Type B pancreatic cell (in vitro differentiated cells): Measurements from ENCODE around the gene TMC4. TPM values are rescaled to one million over a fixed set of nuclear protein-coding genes. Genes with fewer than 3 reads are reported as not detected.

Experiments
- DNase-seq: peaks from one replicate; pipeline ENCODE4 v3.0.0; 2021; ENCODE audit warnings: mixed read lengths; ENCODE audit not compliant: unreplicated experiment; ENCODE audit errors: extremely low spot score
- H3K27ac Mint-ChIP-seq: 2 replicates; pipeline ENCODE4 v1.8.0; 2021; ENCODE audit warnings: mild to moderate bottlenecking, mixed read lengths
- H3K27me3 Mint-ChIP-seq: 2 replicates; pipeline ENCODE4 v1.8.0; 2021; ENCODE audit warnings: mixed read lengths
- H3K36me3 Mint-ChIP-seq: 2 replicates; pipeline ENCODE4 v1.8.0; 2021; ENCODE audit warnings: mixed read lengths
- H3K4me1 Mint-ChIP-seq: one replicate; pipeline ENCODE4 v1.8.0; 2021; ENCODE audit warnings: mixed read lengths; ENCODE audit not compliant: unreplicated experiment
- H3K4me3 Mint-ChIP-seq: 2 replicates; pipeline ENCODE4 v1.8.0; 2021; ENCODE audit warnings: mild to moderate bottlenecking, mixed read lengths
- H3K9me3 Mint-ChIP-seq: 2 replicates; pipeline ENCODE4 v1.8.0; 2021; ENCODE audit warnings: mixed read lengths
- CTCF ChIP-seq: fragments of 200-600 bp; sonication (generic); conservative IDR thresholded peaks from 2 replicates; pipeline ENCODE4 v1.5.0; 2021; ENCODE audit warnings: antibody characterized with exemption, mild to moderate bottlenecking
- total RNA-seq: library from RNA; stranded (reverse); gene quantifications from 2 replicates; pipeline ENCODE4 v1.2.1, GENCODE V29; 2021; ENCODE audit warnings: low replicate concordance

The TMC4 gene
- total RNA-seq, 1 donor from 2014 or later, result 24.2 TPM

DNA sequence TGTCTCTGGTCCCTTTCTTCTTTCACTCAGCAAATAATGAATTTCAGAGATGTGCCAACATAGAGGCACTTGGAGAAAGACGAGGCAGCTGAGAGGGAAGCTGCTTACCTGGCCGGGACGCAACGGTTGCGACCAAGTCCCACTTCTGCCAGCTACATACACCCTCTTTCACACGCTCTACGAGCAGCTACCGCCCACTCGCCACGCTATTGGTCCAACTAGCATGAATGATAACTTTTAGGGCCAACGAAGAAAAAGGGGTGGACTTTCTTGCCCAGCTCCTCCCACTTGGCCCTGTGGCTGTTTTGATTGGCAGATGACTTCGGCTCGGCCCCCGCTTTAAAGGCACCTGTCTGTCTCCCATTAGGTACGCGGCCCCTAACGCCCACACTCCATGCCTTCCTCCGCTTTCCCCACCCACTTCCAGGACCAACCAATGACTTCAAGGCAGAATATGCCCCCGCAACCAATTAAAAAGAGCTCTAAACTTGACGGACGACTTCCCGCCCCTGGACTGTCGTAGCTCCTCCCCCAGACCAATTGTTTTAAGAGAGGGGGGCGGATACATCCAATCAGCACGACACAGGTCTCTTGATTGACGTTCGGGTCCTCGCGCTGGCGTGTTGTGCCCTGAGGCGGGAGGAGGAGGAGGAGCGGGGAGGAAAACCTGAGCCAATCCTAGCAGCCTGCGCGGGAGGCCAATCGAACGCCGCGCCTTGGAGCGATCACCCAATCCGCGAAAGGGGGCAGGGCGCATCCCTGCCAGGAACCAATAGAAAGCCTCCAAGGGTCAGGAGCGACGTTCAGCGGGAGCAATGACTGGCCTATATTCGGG lies 35.9 kb downstream of the TMC4 start:
- DNase-seq, result peak; percentile 99
- Mint-ChIP-seq H3K27ac (peak overlapping the region; percentile 89), H3K27me3 (peaks cover 5% of the 10 kb centered on the region), H3K4me3 (peak overlapping the region; percentile 95), H3K36me3 (peaks cover 3% of the 10 kb centered on the region), H3K4me1 (peaks cover 16% of the 10 kb centered on the region), H3K9me3 (no peaks in the 10 kb centered on the region)
- no peak for TF ChIP-seq CTCF

- DNase-seq, result no peak
- peaks cover 16% of the 10 kb centered on the region for H3K4me1 Mint-ChIP-seq
- H3K27me3 Mint-ChIP-seq, result peaks cover 5% of the 10 kb centered on the region
- no peak for TF ChIP-seq CTCF
- peaks cover 3% of the 10 kb centered on the region for H3K36me3 Mint-ChIP-seq
- peak overlapping the region; percentile 95 for H3K4me3 Mint-ChIP-seq
- no peaks in the 10 kb centered on the region for H3K9me3 Mint-ChIP-seq
- H3K27ac Mint-ChIP-seq, result peak overlapping the region; percentile 89
Measured at GRCh38 chr19:54136086-54136863, 36.7 kb downstream of the TMC4 start.

DNA sequence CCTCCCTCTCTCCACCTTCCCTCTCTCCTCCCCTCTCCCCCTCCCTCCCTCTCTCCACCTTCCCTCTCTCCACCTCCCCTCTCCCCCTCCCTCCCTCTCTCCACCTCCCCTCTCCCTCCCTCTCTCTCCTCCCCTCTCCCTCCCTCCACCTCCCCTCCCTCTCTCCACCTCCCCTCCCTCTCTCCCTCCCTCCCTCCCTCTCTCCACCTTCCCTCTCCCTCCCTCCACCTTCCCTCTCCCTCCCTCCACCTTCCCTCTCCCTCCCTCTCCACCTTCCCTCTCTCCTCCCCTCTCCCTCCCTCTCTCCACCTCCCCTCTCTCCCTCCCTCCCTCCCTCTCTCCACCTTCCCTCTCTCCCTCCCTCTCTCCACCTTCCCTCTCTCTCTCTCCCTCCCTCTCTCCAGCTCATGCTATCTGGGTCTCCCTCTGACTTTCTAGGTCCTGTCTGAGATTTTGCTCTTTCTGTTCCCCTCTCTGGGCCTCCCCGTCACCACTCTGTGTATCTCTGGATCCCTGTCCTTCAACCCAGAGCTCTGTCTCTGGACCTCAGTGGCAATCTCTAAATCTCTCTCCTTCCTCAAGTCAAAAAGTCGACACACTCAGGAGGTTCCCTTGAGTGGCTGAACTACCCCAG lies 38.9 kb downstream of the TMC4 start:
- no peak for DNase-seq
- no peak for TF ChIP-seq CTCF
- Mint-ChIP-seq H3K27ac (no peak overlapping the region), H3K27me3 (peaks cover 5% of the 10 kb centered on the region), H3K4me3 (no peak overlapping the region), H3K36me3 (peaks cover 3% of the 10 kb centered on the region), H3K4me1 (peaks cover 8% of the 10 kb centered on the region), H3K9me3 (no peaks in the 10 kb centered on the region)

- no peak for DNase-seq
- H3K27me3 Mint-ChIP-seq, result peaks cover 5% of the 10 kb centered on the region
- peaks cover 3% of the 10 kb centered on the region for H3K36me3 Mint-ChIP-seq
- no peak for TF ChIP-seq CTCF
- H3K27ac Mint-ChIP-seq, result no peak overlapping the region
- H3K9me3 Mint-ChIP-seq, result no peaks in the 10 kb centered on the region
- H3K4me1 Mint-ChIP-seq, result peaks cover 8% of the 10 kb centered on the region
- no peak overlapping the region for H3K4me3 Mint-ChIP-seq
Measured at GRCh38 chr19:54133312-54133956, 39.5 kb downstream of the TMC4 start.

- Mint-ChIP-seq H3K36me3 (peaks cover 8% of the 10 kb centered on the region), H3K4me3 (no peak overlapping the region), H3K4me1 (no peaks in the 10 kb centered on the region), H3K27me3 (peaks cover 4% of the 10 kb centered on the region), H3K27ac (no peak overlapping the region), H3K9me3 (no peaks in the 10 kb centered on the region)
- no peak for DNase-seq
- TF ChIP-seq CTCF, result no peak
Measured at GRCh38 chr19:54129617-54129996, 43.4 kb downstream of the TMC4 start.
